C4-2B (cell line): Measurements from ENCODE around the gene HDAC7.

Experiments used
- CTCF ChIP-seq: fragments of 450-650 bp; conservative IDR thresholded peaks from 2 replicates; pipeline ENCODE4 v1.5.1; 2017; ENCODE audit warnings: mild to moderate bottlenecking
- ZFX ChIP-seq: fragments of 450-650 bp; IDR thresholded peaks from 2 replicates; pipeline ENCODE4 v1.6.1; 2017

GRCh38 chr12:47785887-47786661 lies 33.6 kb downstream of the HDAC7 start:
- no peak for TF ChIP-seq CTCF
- TF ChIP-seq ZFX, result no peak
